HL-60 (cell line): ENCODE measurements around the gene IRAK2.
"Not testable (repeated sequence)": the region's sequence is repeated elsewhere in the genome, so short reads cannot be mapped to it uniquely, and the experiment has no call there.

Experiments used
- CTCF ChIP-seq: IDR thresholded peaks from one replicate; pipeline ENCODE4 v1.5.1; 2011; ENCODE audit warnings: low read length, control low read depth, inconsistent platforms; ENCODE audit not compliant: insufficient read depth
- REST ChIP-seq: IDR thresholded peaks from 2 replicates; pipeline ENCODE4 v1.6.1; 2012; ENCODE audit warnings: low read depth; ENCODE audit not compliant: insufficient replicate concordance
- SPI1 ChIP-seq: IDR thresholded peaks from 2 replicates; pipeline ENCODE4 v1.6.1; 2012; ENCODE audit warnings: low read depth, mild to moderate bottlenecking, borderline replicate concordance

GRCh38 chr3:10164201-10164545, 546 bp upstream of the IRAK2 start:
- not testable (repeated sequence) for TF ChIP-seq REST, CTCF, SPI1
